ENCODE data around the gene KIF21B.

The KIF21B gene, protein sequence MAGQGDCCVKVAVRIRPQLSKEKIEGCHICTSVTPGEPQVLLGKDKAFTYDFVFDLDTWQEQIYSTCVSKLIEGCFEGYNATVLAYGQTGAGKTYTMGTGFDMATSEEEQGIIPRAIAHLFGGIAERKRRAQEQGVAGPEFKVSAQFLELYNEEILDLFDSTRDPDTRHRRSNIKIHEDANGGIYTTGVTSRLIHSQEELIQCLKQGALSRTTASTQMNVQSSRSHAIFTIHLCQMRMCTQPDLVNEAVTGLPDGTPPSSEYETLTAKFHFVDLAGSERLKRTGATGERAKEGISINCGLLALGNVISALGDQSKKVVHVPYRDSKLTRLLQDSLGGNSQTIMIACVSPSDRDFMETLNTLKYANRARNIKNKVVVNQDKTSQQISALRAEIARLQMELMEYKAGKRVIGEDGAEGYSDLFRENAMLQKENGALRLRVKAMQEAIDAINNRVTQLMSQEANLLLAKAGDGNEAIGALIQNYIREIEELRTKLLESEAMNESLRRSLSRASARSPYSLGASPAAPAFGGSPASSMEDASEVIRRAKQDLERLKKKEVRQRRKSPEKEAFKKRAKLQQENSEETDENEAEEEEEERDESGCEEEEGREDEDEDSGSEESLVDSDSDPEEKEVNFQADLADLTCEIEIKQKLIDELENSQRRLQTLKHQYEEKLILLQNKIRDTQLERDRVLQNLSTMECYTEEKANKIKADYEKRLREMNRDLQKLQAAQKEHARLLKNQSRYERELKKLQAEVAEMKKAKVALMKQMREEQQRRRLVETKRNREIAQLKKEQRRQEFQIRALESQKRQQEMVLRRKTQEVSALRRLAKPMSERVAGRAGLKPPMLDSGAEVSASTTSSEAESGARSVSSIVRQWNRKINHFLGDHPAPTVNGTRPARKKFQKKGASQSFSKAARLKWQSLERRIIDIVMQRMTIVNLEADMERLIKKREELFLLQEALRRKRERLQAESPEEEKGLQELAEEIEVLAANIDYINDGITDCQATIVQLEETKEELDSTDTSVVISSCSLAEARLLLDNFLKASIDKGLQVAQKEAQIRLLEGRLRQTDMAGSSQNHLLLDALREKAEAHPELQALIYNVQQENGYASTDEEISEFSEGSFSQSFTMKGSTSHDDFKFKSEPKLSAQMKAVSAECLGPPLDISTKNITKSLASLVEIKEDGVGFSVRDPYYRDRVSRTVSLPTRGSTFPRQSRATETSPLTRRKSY (N-terminal part only)

DNA sequence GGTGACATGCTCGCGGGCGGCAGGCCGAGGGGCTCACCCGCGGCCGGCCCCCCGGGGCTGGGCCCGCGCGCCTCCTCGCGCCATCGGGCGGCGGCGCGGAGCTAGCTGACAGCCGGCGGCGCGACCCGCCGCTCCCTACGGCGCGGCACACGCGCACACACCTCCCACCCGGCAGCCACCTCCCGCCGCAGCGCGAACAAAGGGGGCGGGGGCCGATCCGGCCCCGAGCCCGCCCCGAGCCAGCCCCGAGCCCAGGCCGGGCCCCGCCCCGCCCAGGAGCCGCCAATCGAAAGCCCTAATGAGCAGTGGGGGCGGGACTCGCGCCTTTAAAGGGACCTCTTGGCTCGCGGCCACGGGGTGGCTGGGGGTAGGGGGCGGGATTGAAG is at the start of gene KIF21B:
Gene KIF21B (minus strand): TSS at position 198 of the 386 bp plus-strand sequence. CDS start 331 bp downstream, outside the sequence.
- peak in 51 of 56 donors; percentile 39 to 93 (median 76) for DNase-seq

DNA sequence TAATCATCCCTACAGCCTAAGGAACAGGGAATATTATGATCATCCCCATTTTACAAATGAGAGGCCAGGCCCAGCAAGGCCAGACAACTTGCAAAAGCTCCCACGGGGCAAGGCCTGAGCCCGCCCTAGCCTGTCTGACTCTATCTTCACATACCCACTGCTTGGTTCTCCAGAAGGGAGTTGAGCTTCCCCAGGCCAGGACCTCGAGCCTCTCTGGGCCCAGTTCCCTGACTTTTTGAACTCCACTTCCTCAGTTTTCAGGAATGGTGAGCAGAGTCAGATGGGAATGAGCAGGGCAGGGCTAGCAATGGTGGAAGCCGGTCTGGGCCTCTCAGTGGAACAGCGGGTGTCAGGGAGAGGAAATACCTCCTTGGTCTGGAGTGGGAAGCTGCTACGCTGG is 49.4 kb upstream of the KIF21B start:
- DNase-seq = no peak

DNA sequence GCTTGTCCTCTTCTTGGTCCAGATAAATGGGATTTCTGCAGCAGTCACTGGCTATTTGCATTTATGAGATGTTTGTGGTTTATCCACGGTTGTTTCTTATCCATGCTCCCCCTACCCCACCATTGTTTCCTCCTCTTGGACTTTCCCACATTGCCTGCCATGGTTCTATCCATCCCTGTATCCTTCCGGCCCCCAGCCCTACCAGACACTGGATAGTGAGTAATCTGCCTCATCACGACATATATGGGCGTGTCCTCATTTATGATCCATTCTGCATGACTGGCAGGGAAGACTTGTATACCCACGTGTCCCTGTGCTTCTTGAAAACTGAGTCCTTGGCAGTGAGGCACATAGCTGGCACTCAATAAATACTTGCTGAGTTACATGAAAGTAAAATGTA is 48.6 kb upstream of the KIF21B start:
- DNase-seq = no peak

DNA sequence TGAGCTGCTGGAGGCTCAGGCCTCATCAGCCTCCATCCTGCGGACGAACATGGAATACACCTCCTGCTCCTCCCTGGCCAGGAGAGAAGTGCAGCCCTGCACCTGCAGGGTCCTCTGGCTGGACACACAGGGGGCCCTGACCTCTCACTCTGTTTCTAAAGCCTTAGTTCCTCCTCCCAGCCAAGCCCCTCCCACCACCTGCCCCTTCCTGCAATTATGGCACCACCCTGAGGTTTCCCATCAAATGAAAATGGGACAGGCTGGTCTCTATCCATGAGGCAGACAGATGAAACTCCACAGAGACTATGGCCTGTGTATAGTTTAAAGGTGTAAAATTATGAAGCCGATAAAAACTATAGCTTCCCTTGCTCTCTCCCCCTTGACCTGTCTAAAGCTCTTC is 46.1 kb upstream of the KIF21B start:
- no peak for DNase-seq

DNA sequence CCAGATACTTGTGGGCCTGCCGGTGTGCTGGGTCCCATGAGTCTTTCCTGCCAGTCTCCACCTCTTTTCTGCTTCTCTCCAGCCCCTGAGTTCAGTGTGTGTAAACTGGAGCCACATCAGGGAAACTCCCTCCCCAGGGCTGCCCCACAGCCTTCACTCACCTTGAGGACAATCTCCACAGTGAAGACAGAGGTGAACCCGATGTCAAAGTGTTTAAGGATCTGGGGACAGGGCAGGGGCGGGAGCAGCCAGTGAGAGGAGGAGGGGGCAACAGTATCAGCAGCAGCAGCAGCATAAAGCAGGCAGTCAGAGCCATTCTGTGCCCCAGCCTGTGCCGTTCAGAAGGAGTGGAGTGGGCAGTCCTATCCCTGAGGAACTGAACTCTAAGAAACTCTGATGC is 45.5 kb upstream of the KIF21B start:
- DNase-seq = no peak

DNA sequence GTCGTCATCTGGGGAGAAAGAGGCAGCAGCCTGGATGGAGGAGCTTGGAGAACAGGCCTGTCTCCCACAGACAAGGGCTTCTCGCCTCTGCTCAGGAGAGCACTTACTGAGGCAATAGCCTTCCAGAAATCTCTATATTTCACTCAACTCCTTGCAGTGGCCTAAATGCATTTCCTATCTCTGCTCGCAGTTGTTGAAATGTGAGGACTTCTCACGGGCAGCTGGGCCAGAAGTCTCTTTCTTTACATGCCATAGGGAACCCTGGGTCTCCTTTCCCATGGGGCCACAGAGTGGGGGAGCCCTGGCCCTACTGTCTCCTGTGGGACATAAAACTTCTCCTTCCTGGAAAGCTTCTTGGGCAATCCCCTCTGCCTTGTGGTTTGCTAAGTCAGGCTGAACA is 43.5 kb upstream of the KIF21B start:
- DNase-seq = no peak

DNA sequence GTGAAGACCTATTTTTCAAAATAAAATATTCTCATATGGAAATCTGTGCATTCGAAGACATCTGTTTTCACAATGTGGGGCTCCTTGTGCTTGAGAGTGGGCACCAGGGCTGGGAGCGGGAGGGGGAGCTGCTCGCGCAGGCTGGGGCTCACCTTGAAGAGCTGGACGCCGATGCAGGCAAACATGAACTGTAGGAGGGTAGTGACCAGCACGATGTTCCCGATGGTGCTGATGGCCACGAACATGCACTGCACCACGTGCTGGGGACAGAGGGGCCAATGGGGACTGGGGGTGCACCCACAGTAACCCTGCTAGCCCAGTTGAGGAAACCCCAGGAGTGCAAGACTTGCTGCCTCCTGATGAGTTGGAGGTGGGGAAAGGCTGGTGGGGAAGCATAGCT is 42.2 kb upstream of the KIF21B start:
- no peak for DNase-seq

DNA sequence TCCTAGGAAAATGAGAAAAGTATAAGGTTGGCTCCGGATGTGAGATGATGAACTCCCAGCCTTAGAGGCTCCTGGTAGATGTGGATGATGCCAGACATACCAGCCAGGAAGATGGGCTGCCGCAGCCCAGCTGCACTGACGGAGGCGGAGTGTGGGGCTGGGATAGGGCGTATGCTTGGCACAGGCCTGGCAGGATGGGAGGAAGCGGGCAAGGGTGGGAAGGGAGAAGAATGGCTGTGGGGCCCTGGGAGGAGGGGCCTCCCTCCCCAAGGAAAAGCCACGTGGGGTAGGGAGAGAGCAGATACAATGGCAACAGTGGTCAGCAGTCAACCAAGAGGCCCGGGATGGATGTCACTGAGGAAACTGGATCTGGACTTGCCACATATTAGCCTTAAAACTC is 41.3 kb upstream of the KIF21B start:
- DNase-seq = peak in 7 of 56 donors; percentile 6 to 24 (median 12)

DNA sequence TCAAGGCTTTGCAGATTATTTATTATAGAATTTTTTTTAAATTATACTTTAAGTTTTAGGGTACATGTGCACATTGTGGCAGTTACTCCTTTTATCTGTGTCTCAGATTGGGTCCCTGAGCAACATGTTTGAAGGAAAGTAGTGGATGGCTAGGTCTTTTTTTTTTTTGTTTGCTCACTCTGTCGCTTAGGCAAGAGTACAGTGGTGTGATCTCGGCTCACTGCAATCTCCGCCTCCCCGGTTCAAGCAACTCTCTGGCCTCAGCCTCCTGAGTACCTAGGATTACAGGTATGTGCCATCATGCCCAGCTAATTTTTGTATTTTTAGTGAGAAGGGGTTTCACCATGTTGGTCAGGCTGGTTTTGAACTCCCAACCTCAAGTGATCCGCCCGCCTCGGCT is 39.6 kb upstream of the KIF21B start:
- no peak for DNase-seq

DNA sequence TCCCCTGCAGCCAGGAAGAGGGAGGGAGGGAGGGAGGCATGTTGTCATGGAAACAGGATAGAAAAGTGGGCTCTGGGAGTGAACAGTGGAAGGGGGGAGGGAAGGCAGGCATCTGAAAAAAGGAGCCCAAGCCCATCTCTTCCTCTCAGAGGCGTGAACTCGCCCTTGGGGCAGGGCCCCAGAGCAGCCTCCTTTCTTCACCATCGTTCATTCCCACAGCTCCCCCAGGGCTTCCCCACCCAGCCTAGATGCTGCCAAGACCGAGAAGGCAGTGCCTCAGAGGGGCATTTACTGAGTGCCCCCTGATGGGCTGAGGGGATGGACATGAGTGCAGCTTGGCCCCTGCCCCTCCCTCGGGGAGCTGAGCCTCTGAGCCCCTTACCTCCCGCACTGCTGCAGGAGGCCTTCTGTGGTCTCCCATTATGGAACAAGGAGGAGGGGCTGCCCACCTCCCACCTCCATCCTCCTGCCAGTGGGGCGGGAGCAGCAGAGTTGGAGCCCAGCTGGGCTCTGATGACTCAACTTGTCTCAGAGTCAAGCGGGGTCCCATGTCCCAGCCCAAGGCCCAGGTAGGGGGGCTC is 39.1 kb upstream of the KIF21B start:
- peak in 5 of 56 donors; percentile 7 to 34 (median 14) for DNase-seq

DNA sequence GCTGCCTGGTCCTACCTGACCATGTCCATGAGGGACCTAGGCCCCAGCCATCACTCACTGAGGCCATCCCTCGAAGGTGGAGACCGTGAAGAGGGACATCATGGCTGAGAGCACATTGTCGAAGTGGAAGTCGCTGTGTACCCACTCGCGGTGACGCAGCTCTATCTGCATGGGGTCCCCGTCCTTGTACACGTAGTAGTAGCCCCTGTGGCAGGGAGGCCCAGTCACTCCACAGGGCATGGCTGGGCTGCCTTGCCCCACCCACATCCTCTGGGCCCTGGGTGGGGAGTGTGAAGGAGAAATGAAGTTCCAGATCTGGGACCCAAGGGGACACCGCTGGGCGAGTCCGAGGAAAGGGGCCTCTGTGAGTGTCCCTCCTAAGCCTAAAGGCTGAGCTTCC is 38.4 kb upstream of the KIF21B start:
- no peak for DNase-seq

DNA sequence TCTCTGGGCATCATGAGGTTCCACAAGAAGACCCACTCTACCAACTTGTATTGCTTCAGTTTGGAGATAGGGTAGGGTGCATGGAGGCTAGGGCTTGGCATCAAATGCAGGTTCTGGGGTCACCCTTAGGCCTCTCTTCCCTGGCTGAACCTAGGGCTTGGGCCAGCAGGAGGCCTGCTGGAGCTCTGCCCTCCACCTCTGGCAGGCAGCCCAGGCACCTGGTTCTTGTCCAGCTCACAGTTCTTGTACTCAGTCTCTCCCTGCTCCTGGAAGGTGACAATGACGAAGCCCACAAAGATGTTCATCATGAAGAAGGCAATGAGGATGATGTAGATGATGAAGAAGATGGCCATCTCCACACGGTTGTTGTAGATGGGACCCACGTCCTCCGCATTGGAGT is 37.5 kb upstream of the KIF21B start:
- DNase-seq = no peak

DNA sequence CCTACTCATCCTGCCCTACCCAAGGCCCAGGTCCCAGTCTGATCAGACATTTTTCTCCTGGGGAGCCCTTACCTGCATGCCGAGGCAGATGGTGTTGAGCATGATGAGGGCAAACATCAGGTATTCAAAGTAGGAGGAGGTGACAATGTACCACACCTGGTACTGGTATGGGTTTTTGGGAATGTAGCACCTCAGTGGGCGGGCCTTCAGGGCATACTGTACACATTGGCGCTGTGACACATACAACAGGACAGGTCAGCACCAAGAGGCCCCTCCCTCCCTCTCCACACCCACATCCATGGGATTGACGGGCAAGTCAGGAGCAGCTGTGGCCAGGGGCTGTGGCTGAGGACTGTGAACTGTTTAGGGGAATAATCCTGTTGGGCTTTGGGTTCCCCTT is 37.1 kb upstream of the KIF21B start:
- peak in 1 of 56 donors; percentile 19 for DNase-seq

DNA sequence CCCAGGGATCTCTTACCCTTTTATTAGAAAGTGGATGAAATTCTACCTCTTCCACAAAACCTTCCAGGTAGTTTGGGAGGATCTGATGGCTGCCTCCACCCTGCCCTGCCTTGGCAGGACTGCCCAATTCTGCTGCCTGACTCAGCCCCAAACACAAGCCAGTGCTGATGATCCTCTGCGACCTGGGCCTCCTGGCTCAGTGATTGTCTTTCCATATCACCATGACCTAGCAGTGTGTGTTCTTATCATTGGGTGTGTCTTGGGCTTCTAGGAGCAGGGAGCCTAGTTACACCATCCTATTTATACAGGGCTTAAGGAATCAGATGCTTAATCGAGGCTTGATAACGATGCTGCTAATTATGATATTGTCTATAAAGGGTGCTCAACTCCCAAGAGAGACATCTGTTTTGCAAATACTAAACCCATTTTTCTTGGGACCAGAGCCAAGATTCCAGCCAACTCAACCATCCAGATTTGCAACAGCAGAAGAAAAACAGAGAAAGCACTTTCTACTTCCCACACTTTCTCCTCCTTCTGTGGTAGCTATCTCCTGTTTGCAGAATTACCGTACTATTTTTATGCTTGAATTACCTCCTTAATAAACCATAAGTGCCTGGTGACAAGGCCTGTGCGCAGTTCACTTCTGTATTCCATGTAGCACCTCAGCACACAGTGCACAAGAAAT is 36.5 kb upstream of the KIF21B start:
- peak in 7 of 56 donors; percentile 9 to 49 (median 32) for DNase-seq

DNA sequence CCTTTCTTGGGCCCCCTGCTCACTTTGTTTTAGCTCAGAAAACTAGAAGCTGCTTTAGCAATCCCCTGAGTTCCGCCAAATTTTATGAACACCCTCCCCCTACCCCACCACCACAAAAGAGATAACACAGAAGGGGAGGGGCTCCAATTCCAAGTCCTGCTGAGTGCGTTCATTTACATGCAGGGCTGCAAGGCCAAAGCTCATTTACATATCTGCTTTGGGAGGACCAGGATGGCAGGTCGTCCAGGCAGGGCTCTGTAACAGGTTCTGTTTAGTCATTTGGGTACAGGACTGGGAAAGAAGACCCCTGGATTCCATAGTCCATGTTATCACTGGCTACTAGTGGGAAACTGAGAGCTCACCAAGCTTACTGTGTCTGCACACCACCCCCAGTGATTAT is 35.9 kb upstream of the KIF21B start:
- DNase-seq = no peak

DNA sequence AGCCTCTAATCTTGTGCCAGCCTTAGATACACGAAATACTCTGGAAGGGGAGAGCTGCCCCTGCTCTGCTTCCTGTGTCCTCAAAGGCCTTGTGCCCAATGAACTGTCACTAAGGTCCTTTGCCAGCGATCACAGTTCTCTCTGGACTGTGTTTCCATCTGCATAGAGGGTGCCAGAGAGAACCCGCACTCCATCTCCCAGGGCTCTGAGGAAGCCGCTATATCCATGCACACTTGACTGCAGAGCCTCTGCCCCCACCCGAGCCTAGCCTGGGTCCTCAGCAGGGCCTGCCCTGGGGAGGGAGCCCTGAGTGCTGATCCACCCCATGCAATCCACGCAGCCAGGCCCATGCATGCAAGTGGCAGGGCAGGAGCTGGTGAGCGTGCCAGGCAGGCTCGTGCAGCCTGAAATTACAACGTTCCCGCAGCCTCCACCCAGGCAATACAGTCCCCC is 30.6 kb upstream of the KIF21B start:
- no peak for DNase-seq

DNA sequence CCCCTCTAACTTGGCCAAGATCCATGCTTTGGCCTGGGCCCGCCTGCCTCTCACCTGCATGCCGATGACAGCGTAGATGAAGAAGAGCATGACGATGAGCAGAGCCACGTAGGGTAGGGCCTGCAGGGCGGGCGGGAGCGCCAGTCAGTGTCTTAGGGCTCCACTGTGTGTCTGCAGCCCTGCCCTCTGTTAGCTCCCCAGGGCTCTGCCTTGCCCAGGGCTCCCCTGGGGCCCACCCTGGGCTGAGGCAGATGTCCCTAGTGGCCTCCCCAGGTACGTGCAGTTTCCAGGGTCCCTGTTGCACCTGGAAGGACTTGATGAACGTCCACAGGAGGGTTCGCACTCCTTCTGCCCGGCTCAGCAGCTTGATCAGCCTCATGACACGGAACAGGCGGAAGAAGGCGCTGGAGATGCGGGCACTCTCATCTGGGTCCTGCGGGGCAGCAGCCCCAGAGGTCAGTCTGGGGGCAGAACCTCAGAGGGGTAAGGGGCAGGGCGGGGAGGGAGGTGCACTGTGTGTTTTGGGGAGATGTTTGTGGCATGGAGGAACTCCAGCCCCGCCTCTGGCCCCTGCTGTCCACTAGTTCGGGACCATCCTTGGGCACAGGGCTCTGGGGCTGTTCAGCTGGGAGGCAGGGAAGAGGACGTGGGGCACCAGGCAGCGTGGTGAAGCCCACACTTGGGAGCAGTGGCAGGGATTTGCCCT is 29.8 kb upstream of the KIF21B start:
- DNase-seq = no peak

DNA sequence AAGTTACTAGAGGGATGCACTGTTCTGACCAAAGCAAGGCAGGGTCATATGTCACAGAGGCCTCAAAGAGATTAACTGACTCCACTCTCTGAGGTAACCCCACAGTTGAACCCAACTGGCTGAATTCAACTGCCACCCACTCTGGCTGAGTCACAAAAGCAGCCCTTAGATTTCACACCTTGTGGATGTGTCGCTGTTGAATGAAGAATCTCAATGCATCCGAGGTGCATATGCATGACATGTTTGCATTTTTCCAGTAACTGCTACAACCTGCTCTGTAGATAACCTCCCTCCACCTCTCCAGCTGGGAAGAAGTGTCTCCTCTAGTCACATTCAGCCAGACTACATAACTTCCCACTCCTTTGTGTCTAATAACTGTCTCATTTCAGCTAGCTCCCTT is 27.9 kb upstream of the KIF21B start:
- DNase-seq = peak in 13 of 56 donors; percentile 11 to 45 (median 33)

DNA sequence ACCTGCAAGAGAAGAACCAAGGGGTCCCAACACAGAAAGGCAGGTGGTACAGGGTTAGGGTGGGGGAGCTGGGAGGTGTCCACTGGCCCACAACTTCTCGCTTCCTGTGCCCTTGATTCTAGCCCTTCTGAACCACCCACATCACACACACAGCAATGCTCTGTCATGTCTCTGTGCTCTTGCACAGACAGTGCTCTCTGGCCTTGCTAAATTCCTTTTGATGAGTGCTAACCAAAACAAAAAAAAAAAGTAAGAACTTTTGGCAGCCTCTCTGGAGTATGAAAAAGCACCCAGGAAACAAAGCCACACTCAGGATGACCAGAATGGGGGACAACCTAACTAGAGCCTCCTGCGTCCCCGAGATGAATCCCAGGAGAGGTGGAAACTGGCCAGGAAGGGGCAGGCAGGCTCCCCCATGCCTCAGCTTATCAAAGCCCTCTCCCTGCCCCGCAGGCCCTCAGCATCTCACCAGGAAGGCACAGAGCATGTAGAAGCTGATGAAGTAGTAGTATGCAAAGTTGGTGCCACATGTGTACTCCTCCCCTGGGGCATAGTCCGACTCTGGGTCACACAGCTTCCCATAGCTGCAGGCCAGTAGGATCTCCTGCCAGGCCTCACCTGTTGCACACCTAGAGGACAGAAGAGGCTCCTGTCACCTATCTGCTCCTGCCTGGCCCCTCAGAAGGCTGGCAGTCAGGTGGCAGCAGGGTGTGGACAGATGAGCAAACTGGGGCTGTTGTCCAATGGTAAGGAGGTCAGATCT is 27.2 kb upstream of the KIF21B start:
- no peak for DNase-seq
